ENCODE measurements around the gene MRPS6. TPM values are rescaled to one million over a fixed set of nuclear protein-coding genes. Genes with fewer than 3 reads are reported as not detected.

MRPS6 gene
- total and polyA plus RNA-seq, 2 of the 4 experiments (the other 2 are of a cell fraction), result 7.5 to 35.1 TPM

- H2BK20ac ChIP-seq (ENCODE audit: low read depth, low read length), result no peak overlapping the region
- ATAC-seq (ENCODE audit: low read depth) (no peak), DNase-seq (no peak)
- no peak overlapping the region for H3K56ac ChIP-seq (ENCODE audit: extremely low read depth, insufficient read depth, low read length)
- peaks cover 10% of the 10 kb centered on the region for H3K36me3 ChIP-seq (ENCODE audit: control insufficient read depth, insufficient read depth, low read length)
- no peaks in the 10 kb centered on the region for H3K9me3 ChIP-seq (ENCODE audit: control insufficient read depth, insufficient read depth, low read length)
- ChIA-PET CTCF (interaction anchor here (0.8 kb wide), 1 partner anchor 9 kb away, joined by 3 read pairs; no protein-coding TSS in a partner anchor), POLR2A (ENCODE audit: unreplicated experiment) (no interaction called here)
- intact Hi-C loops (cut with micrococcal nuclease) (no loop called here), dilution Hi-C loops (cut with HindIII; ENCODE audit: low sequenced_read_pairs, unreplicated experiment) (no loop called here), in situ Hi-C loops (cut with MboI; ENCODE audit: low sequenced_read_pairs) (no loop called here)
- no peak overlapping the region for H4K8ac ChIP-seq (ENCODE audit: low read depth in 2 of 2, low read length in 2 of 2)
- H2BK15ac ChIP-seq (ENCODE audit: low read depth, low read length), result no peak overlapping the region
- H3K9me1 ChIP-seq (ENCODE audit: insufficient read depth, low read length), result peaks cover 8% of the 10 kb centered on the region
- no peaks in the 10 kb centered on the region for H3K27me3 ChIP-seq (ENCODE audit: control insufficient read depth, insufficient read depth, low read length)
- H3K18ac ChIP-seq (ENCODE audit: low read depth, low read length), result no peak overlapping the region
- H2AK5ac ChIP-seq (ENCODE audit: low read depth, low read length), result no peak overlapping the region
- H3K4ac ChIP-seq (ENCODE audit: low read depth, low read length), result no peak overlapping the region
- H3K9ac ChIP-seq (ENCODE audit: low read depth, low read length), result no peak overlapping the region
- no peak overlapping the region for H3K23ac ChIP-seq (ENCODE audit: low read depth, low read length)
- H3K27ac ChIP-seq (ENCODE audit: insufficient read depth, low read length), result no peak overlapping the region
- H2BK5ac ChIP-seq (ENCODE audit: low read depth, low read length, poor library complexity, severe bottlenecking), result no peak overlapping the region
- no peak for TF ChIP-seq POLR2A (IDR thresholded peaks at IDR 0.05; ENCODE audit: low read depth, low read length)
- no peak for TF ChIP-seq RAD21 (IDR thresholded peaks at IDR 0.05; ENCODE audit: low read length)
- TF ChIP-seq BHLHE40 (IDR thresholded peaks at IDR 0.05; ENCODE audit: low read depth, low read length), result no peak
- TF ChIP-seq, protein P1, sequence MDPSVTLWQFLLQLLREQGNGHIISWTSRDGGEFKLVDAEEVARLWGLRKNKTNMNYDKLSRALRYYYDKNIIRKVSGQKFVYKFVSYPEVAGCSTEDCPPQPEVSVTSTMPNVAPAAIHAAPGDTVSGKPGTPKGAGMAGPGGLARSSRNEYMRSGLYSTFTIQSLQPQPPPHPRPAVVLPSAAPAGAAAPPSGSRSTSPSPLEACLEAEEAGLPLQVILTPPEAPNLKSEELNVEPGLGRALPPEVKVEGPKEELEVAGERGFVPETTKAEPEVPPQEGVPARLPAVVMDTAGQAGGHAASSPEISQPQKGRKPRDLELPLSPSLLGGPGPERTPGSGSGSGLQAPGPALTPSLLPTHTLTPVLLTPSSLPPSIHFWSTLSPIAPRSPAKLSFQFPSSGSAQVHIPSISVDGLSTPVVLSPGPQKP (IDR thresholded peaks at IDR 0.05; ENCODE audit: borderline replicate concordance, low read depth, low read length), result no peak
- no peak for TF ChIP-seq NFE2L2 (IDR thresholded peaks at IDR 0.05; ENCODE audit: low read depth, low read length)
- WGBS, 2 experiments (ENCODE audit: extremely low coverage in 2 of 2, insufficient read length in 1 of 2), result 100% methylated on average over 2 of the region's 6 CpGs; no CpG with 5 or more reads in 1 of the 2 experiments
- H3K4me3 ChIP-seq (ENCODE audit: insufficient read depth, low read depth, low read length), result no peak overlapping the region
- peaks cover 4% of the 10 kb centered on the region; the same call in 1 of the 2 replicates for H4K20me1 ChIP-seq (ENCODE audit: insufficient read depth, low read length)
- H3K4me2 ChIP-seq (ENCODE audit: low read depth, low read length), result no peak overlapping the region
- H2AFZ ChIP-seq (replicated peaks; ENCODE audit: low read length, poor library complexity), result no peak overlapping the region
- BruUV-seq (replicated peaks), result no TSS peak
- no peak overlapping the region for H2BK120ac ChIP-seq (ENCODE audit: low read depth, low read length)
- no peak overlapping the region for H2AK9ac ChIP-seq (replicated peaks; ENCODE audit: low read depth, low read length, poor library complexity)
- peaks cover 12% of the 10 kb centered on the region for H3K4me1 ChIP-seq (ENCODE audit: control insufficient read depth, insufficient read depth, low read length)
- no peak overlapping the region for H3K14ac ChIP-seq (replicated peaks; ENCODE audit: low read depth, low read length)
- peaks cover 11 to 20% of the 10 kb centered on the region in 2 experiments; a peak in 3 of 4 replicates for H3K79me1 ChIP-seq (ENCODE audit: low read depth in 1 of 2, low read length in 2 of 2)
- no peak overlapping the region for H4K91ac ChIP-seq (ENCODE audit: insufficient read depth, low read depth, low read length)
- no peak overlapping the region for H4K5ac ChIP-seq (ENCODE audit: low read depth, low read length)
Measured at GRCh38 chr21:34144224-34144623, 70.8 kb downstream of the MRPS6 start.
